SJSA1 (cell line): ENCODE measurements around the gene SH2D1B. TPM values are rescaled to one million over a fixed set of nuclear protein-coding genes. Genes with fewer than 3 reads are reported as not detected.

Experiments used
- DNase-seq, 2 experiments: peaks; one replicate each; pipeline ENCODE4 v3.0.0-alpha.2; 2015 to 2020; ENCODE audit warnings: low spot score in 2 of 2, low read depth in 1 of 2
- H3K27ac ChIP-seq: fragments of 250-450 bp; sonication (Bioruptor Pico); 2 replicates; pipeline ENCODE4 v1.5.1; 2020; ENCODE audit warnings: mild to moderate bottlenecking, moderate library complexity
- H3K27me3 ChIP-seq: fragments of 250-450 bp; sonication (Bioruptor Pico); replicated peaks from 2 replicates; pipeline ENCODE4 v1.5.1; 2020; ENCODE audit warnings: mild to moderate bottlenecking, moderate library complexity
- H3K36me3 ChIP-seq: fragments of 250-450 bp; sonication (Bioruptor Pico); 2 replicates; pipeline ENCODE4 v1.5.1; 2020; ENCODE audit warnings: mild to moderate bottlenecking
- H3K4me1 ChIP-seq: fragments of 250-450 bp; sonication (Bioruptor Pico); replicated peaks from 2 replicates; pipeline ENCODE4 v1.6.1; 2021; ENCODE audit warnings: mild to moderate bottlenecking
- H3K4me3 ChIP-seq: fragments of 250-450 bp; sonication (Bioruptor Pico); 2 replicates; pipeline ENCODE4 v1.5.1; 2020; ENCODE audit warnings: mild to moderate bottlenecking
- H3K9me3 ChIP-seq: fragments of 250-450 bp; sonication (Bioruptor Pico); replicated peaks from 2 replicates; pipeline ENCODE4 v1.5.1; 2020; ENCODE audit warnings: mild to moderate bottlenecking
- total RNA-seq: library from RNA; depleted of rRNA; stranded (reverse); fragments of >200 nt; shearing (Covaris generic); gene quantifications from 2 replicates; pipeline ENCODE4 v1.2.3, GENCODE V29; 2014

Gene SH2D1B
- total RNA-seq, 1 experiment from 2014 or later = not detected

DNA sequence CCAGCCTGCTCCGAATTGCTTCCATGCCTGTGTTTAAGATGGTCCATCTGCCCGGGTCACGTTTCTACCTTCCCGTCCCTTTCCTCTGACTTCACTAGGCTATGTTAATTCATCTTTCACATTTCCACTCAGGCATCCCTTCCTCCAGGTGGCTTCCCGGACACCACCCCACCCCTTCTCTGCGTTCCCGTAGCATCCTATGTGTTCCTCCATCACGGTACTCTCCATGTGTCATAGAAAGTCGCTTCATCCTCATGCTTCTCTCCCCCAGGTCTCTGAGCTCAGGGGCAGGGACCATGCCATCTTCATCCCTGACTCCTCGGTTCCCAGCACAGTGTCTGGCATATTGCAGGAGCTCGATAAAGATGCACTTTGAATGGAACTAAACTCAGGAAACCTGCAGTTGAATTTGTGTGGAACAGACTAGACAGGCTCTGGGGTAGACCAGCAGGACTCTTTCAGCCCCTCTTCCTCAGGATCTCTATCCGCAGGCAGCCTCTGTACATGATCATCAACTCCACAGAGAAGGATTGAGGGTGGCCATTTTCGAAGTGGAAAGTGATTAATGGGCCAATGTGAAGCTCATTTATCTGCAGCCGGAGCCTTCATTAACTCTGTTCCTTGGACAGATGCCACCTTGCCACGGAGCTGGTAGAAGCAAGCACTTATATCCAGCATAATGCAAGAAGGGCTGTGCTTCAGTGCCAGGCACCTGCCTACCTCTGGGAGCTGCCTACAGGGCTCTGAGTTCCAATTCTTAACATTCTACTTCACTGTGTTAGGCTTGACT is 21.3 kb downstream of the SH2D1B start:
- no peak for DNase-seq
- H3K27ac ChIP-seq = no peak overlapping the region
- no peaks in the 10 kb centered on the region for H3K36me3 ChIP-seq
- H3K4me1 ChIP-seq = peaks cover 6% of the 10 kb centered on the region; the same call in 1 of the 2 replicates
- H3K27me3 ChIP-seq = no peaks in the 10 kb centered on the region
- no peaks in the 10 kb centered on the region for H3K9me3 ChIP-seq
- H3K4me3 ChIP-seq = no peak overlapping the region

DNA sequence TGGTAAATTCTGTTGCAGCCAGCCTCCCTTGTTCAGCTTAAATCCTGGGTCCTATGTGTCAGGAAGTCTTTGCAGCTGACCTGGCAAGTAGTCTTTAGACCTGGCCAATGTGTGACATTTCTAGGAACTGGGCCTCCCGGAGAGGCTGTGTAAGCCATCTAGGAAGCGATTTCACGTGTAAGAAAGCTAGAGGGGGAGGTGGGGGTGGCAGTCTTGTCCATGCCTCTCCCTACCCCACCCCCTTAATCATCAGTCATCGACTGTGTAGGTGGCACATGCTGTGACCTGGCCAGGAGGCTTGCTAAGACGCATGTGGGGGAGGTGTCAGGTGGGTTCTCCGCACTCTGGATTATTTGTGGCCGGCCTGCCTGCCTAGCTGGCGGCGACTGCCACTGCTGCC is 22.0 kb downstream of the SH2D1B start:
- H3K4me1 ChIP-seq = peaks cover 6% of the 10 kb centered on the region; the same call in 1 of the 2 replicates
- H3K9me3 ChIP-seq = no peaks in the 10 kb centered on the region
- no peak overlapping the region for H3K4me3 ChIP-seq
- H3K27me3 ChIP-seq = no peaks in the 10 kb centered on the region
- H3K27ac ChIP-seq = no peak overlapping the region
- no peaks in the 10 kb centered on the region for H3K36me3 ChIP-seq
- no peak for DNase-seq

DNA sequence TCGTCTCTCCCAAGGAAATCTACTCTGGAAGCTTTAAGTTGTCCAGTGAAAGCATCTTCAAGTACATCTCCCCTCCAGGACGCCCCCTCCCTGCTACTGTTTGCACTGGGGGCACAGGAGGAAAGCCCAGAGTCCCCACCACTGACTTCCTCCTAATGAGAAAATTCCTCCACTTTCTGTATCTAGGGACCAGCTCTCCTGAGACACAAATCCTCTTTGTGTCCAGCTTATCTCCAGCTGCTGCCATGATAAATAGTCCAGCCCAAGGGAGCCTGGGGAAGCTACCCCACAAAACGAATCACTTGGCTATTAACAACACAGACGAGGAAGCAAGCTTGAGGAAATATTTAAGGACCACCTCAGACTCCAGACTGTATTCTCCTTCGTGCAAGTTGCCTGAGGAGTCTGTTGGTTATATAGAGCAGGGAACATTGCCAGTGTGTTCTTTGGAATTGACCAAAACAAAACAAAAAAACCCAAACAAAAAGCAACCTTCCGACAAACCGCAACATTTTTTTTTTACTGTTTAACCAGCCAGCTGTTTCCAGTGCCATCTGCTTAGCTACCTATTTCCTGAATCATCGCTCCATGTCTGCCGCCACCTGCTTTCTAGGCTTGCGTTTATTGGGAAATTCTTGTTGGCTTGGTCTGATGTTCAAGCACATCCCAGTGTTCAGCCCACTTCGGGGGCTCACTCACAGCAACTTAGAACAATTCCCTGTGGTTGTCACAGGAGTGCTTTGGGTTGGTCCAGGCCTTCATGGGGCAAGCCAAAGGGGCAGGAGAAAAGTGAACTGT is 22.7 kb downstream of the SH2D1B start:
- no peaks in the 10 kb centered on the region for H3K36me3 ChIP-seq
- no peaks in the 10 kb centered on the region for H3K9me3 ChIP-seq
- H3K4me3 ChIP-seq = no peak overlapping the region
- H3K4me1 ChIP-seq = peaks cover 6% of the 10 kb centered on the region; the same call in 1 of the 2 replicates
- no peaks in the 10 kb centered on the region for H3K27me3 ChIP-seq
- peak in 1 of 2 experiments; percentile 57 for DNase-seq
- H3K27ac ChIP-seq = no peak overlapping the region

DNA sequence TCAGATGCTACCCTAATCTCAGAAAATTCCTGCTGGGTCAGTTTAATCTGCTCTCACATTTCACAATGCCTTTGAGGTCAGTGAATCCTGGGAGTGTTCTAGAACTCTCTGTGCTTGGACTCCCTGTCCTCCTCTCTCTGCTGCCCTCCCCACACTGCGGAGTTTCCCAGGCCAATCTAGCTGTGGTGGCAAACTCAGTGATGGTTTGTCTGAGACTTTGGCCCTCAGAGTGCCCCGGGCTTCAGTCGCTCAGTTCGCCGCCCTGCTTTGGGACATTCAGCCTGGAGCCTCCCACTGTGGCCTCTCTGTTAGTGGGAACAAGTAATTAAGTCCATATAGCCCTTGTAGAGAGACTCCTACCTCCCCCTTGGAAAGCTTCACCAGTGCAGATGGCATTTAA is 23.3 kb downstream of the SH2D1B start:
- H3K9me3 ChIP-seq = no peaks in the 10 kb centered on the region
- DNase-seq = no peak
- H3K4me3 ChIP-seq = no peak overlapping the region
- H3K4me1 ChIP-seq = peaks cover 6% of the 10 kb centered on the region; the same call in 1 of the 2 replicates
- H3K27ac ChIP-seq = no peak overlapping the region
- no peaks in the 10 kb centered on the region for H3K36me3 ChIP-seq
- H3K27me3 ChIP-seq = no peaks in the 10 kb centered on the region

DNA sequence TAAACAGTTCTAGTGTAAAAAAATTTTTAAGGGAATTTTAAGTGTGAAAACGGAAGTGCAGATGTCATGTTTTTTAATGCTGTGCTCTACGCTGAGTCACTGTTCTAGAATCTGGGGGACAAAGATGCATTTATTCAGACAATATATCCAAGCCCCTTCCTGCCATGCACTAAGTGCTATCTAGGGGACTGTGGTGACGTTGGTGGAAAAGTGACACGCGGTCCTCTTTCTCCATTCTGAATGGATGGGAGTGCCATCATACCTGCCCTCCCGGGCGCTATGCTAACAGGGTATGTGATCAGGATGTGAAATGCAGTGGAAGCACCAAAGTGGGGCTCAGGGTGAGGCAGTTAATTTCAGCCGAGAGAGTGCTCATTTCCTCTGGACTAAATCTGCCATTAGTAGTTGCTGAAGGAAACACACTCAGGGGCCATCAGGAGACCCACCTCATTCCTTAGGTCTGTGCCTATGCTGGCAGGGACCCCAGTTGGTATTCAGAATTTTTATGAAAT is 23.8 kb downstream of the SH2D1B start:
- Histone ChIP-seq H3K4me3 (no peak overlapping the region), H3K27me3 (no peaks in the 10 kb centered on the region), H3K4me1 (peaks cover 6% of the 10 kb centered on the region; the same call in 1 of the 2 replicates), H3K9me3 (no peaks in the 10 kb centered on the region), H3K36me3 (no peaks in the 10 kb centered on the region), H3K27ac (no peak overlapping the region)
- DNase-seq = no peak

DNA sequence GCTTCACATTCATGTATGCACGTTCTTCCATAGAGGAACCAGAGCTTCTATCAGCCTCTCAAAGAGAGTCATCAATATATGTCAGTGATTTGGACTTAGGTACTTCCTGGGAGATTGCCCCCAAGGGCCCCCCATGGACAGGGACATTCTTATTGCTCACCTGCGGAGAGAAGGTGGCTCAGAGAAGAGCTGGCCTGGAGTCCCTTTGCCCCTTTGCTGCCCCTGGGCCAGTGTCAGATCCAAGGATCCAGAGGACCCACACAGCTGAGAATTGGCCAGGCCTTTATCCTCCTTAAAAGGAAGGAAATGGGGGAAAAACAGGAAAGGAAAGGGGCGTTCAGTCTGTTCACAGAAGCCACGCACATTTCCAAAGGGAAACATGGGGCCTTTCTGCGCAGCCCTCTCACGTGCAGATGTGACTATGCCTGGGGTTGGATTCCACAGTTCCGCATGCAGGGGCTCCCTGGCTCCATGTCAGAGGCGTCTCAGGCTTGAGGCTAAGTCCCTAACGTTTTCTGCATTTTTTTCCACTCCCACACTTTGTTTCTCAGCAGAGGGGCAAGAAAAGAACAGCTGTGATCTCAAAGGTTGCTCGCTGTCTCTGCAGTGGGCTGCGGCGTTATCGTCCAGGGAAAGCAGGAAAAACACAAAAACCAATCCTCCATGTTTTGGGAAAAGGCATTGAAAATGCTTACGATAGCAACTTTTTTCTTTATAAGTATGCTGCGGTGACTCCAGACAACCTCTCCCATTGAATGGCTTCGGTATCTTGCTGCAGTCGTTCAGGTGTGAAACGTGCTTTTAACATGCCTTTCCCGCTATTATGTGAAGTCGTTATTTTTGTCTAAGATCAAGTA is 24.5 kb downstream of the SH2D1B start:
- Histone ChIP-seq H3K4me3 (no peak overlapping the region), H3K9me3 (no peaks in the 10 kb centered on the region), H3K36me3 (no peaks in the 10 kb centered on the region), H3K4me1 (peaks cover 6% of the 10 kb centered on the region; the same call in 1 of the 2 replicates), H3K27me3 (no peaks in the 10 kb centered on the region), H3K27ac (no peak overlapping the region)
- no peak for DNase-seq

DNA sequence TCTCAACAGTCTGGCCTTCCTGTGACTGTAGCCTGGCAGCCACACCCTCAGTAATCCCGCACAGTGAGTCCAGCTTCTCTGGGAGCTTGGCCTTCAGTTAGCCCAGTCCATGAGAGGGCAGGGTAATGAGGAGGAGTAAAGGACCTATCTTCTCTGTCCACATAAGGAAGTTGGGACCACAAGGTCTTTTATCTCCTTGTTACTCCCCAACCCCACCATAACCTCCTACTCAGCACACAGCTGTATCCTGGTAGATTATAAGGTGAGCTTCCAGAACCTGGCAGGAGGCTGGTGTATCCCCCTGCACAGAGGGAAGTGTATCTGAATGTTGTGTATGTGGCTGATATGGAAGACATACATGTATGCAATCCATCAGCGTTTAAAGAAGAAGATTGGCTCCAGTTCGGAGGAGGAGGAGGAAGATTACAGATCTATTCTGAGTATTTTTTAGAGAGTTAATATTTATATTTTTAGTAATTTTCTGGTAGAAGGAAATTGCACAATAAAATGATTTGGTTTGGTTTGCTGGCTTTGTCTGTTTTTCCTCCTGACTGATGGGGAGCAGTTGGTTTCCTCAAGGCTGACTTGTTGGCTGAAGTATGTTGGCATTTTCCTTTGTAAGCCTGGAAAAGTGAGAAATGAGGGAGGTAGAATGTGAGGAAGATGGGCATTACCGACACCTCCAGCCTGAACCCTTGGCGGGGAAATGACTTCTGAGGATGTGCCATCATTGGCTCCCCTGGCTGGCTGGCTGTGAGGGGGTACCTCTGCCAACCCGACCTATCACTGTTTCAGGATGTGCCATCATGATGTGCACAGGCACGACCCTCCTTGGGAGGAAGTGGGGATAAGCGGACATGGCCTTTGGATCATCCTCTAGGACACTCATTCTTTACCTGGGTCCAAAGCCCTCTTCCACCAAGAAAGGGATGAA is 25.4 kb downstream of the SH2D1B start:
- Histone ChIP-seq H3K4me3 (no peak overlapping the region), H3K27me3 (no peaks in the 10 kb centered on the region), H3K27ac (no peak overlapping the region), H3K4me1 (peaks cover 6% of the 10 kb centered on the region; the same call in 1 of the 2 replicates), H3K36me3 (no peaks in the 10 kb centered on the region), H3K9me3 (no peaks in the 10 kb centered on the region)
- no peak for DNase-seq

GRCh38 chr1:162385702-162386101 is 26.2 kb downstream of the SH2D1B start:
- Histone ChIP-seq H3K27ac (no peak overlapping the region), H3K9me3 (no peaks in the 10 kb centered on the region), H3K4me3 (no peak overlapping the region), H3K27me3 (no peaks in the 10 kb centered on the region), H3K36me3 (no peaks in the 10 kb centered on the region), H3K4me1 (peaks cover 6% of the 10 kb centered on the region; the same call in 1 of the 2 replicates)
- DNase-seq = peak in 1 of 2 experiments; percentile 16

GRCh38 chr1:162385280-162385623 is 26.7 kb downstream of the SH2D1B start:
- no peaks in the 10 kb centered on the region for H3K9me3 ChIP-seq
- DNase-seq = peak in 1 of 2 experiments; percentile 25
- H3K4me3 ChIP-seq = no peak overlapping the region
- H3K27ac ChIP-seq = no peak overlapping the region
- H3K4me1 ChIP-seq = peaks cover 6% of the 10 kb centered on the region; the same call in 1 of the 2 replicates
- no peaks in the 10 kb centered on the region for H3K36me3 ChIP-seq
- no peaks in the 10 kb centered on the region for H3K27me3 ChIP-seq

- DNase-seq = peak in 1 of 2 experiments; percentile 30
- Histone ChIP-seq H3K27ac (no peak overlapping the region), H3K4me3 (no peak overlapping the region), H3K4me1 (peaks cover 6% of the 10 kb centered on the region; the same call in 1 of the 2 replicates), H3K27me3 (no peaks in the 10 kb centered on the region), H3K9me3 (no peaks in the 10 kb centered on the region), H3K36me3 (no peaks in the 10 kb centered on the region)
Measured at GRCh38 chr1:162384601-162385279, 27.2 kb downstream of the SH2D1B start.

- H3K4me3 ChIP-seq = no peak overlapping the region
- peak in 1 of 2 experiments; percentile 37 for DNase-seq
- peaks cover 2% of the 10 kb centered on the region; the same call in 1 of the 2 replicates for H3K4me1 ChIP-seq
- H3K36me3 ChIP-seq = no peaks in the 10 kb centered on the region
- H3K9me3 ChIP-seq = no peaks in the 10 kb centered on the region
- no peak overlapping the region for H3K27ac ChIP-seq
- H3K27me3 ChIP-seq = no peaks in the 10 kb centered on the region
Measured at GRCh38 chr1:162384116-162384515, 27.8 kb downstream of the SH2D1B start.

DNA sequence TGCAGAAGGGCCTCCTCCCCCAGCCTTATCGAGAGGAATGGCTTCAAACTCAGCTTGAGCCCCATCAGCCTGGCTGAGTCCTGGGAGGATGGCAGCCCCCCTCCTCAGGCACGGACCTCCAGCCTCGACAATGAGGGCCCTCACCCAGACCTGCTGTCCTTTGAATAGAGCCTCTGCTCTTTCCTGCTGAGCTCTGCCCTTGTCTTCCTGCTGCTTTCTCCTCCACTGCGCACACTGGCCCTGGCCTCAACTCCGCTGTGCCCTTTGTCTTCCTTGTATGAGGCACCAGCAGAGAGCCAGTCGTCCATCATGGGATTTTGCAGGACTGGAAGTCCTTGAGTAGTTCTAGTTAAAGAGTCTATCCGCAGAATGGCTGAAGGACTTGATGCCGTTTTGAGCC is 28.4 kb downstream of the SH2D1B start:
- no peaks in the 10 kb centered on the region for H3K4me1 ChIP-seq
- H3K9me3 ChIP-seq = no peaks in the 10 kb centered on the region
- no peak overlapping the region for H3K4me3 ChIP-seq
- no peaks in the 10 kb centered on the region for H3K36me3 ChIP-seq
- DNase-seq = no peak
- no peak overlapping the region for H3K27ac ChIP-seq
- H3K27me3 ChIP-seq = no peaks in the 10 kb centered on the region
